Neural progenitor cell (in vitro differentiated cells): ENCODE results near the gene VPS26C.

Experiments
- CTCF ChIP-seq: fragments of 200-600 bp; sonication (generic); IDR thresholded peaks from 2 replicates; pipeline ENCODE4 v1.5.1; 2017; ENCODE audit warnings: antibody characterized with exemption, mild to moderate bottlenecking
- EZH2 ChIP-seq: fragments of 200-600 bp; sonication (generic); IDR thresholded peaks from 2 replicates; pipeline ENCODE4 v1.6.1; 2017; ENCODE audit warnings: antibody characterized with exemption, mild to moderate bottlenecking, moderate library complexity
- EZH2phosphoT487 ChIP-seq: fragments of 200-600 bp; sonication (generic); IDR thresholded peaks from 2 replicates; pipeline ENCODE4 v1.6.1; 2017; ENCODE audit warnings: antibody characterized with exemption

- TF ChIP-seq CTCF = no peak
- TF ChIP-seq EZH2 = no peak
- TF ChIP-seq EZH2phosphoT487 = no peak
Observed at GRCh38 chr21:37196847-37197246, 70.3 kb downstream of the VPS26C start.
